ENCODE measurements around the gene ARF6.
"Not testable (repeated sequence)": the region's sequence is repeated elsewhere in the genome, so short reads cannot be mapped to it uniquely, and the experiment has no call there.

Gene ARF6

GRCh38 chr14:49907186-49907585, 14.3 kb downstream of the ARF6 start:
- DNase-seq (ENCODE audit: low spot score): no peak

- no peak for DNase-seq (ENCODE audit: low spot score)
Measured at GRCh38 chr14:49908433-49908782, 15.5 kb downstream of the ARF6 start.

DNA sequence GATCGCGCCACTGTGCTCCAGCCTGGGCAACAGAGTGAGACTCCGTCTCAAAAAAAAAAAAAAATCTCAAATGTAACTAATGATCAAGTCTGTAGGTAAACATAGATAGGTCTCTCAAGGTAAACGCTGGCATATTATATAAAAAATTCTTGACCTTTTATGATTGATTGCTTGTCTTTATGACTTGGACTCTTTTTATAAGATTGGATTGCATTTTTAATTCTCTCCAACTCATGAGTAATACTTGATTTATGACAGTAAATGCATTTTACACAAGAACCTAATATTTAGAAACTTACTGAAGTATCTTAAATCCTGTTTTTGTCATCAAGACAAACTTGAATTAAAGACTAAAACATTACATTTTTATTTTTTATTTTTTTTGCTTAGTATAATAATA, 16.1 kb downstream of the ARF6 start:
- DNase-seq (ENCODE audit: low spot score): no peak

DNA sequence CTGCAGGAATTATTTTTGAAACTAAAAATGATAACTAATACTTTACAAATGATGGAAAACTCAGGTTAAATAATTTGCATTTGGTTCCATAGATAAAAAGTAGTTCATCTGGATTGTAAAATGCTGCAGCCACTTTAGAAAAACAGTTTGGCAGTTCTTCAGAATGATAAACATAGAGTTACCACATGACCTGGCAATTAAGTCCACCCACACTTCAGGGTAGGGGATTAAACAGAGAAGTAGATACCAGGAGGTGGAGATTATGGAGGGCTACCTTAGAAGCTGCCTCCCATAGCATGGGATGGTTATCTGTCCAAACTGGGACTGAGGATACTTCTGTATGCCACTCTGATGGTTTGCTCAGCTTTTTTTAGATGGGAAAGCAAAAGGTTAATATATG, 22.2 kb downstream of the ARF6 start:
- no peak for DNase-seq (ENCODE audit: low spot score)

DNA sequence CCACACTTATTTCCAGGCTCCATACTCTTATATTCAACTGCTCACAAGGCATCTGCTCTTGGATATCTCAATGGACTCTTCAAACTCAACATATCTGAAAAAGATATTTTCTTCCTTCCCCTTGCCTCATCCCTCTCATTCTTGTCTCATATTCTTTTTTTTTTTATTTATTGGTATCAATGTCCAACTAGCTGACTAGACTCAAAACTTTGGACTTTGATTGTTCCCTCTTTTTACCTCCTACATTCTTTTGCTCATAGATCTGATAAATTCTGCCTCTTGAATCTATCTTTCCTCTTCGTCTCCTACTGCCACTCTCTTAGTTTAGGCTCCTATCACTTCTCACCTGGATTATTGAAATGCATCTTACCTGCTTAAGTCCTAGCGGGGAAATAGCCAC, 25.8 kb downstream of the ARF6 start:
- no peak for DNase-seq (ENCODE audit: low spot score)

DNA sequence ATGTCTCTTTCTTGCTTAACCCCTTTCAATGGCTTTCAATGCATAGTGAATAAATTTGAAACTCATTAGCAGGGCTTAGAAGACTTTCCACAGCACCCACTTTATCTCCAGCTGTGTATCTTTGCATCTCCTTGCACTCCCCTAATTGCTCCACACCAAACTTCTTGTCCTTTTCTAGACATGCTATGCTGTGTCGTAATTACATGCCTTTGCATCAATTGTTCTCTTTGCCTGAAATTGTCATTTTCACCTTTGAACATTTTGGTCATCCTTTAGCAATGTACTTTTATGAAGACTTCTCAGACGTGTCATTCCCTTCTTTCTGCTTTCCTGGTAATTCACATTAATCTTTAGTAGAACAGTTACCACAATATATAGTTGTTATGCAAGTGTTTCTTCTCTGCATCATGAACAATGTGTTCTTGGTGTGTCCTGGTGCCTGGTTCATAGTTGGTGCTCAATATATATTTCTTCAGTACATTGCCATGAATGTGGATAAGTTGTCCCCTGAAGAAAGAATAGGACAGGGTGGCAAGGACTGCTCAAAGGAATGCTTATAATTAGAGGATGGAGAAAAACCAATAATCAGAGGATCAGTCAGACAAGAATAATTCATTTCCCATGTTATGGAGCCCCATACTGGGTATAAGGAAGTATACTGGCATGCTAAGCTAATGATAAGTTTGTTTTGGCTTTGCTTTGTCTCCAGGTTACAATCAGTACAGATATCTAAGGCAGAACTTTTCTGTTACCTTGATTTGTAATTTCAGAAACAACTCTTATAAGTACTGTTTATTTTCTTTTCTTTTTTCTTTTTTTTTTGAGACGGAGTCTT, 27.2 kb downstream of the ARF6 start:
- no peak for DNase-seq (ENCODE audit: low spot score)

- no peak for DNase-seq (ENCODE audit: low spot score)
Measured at GRCh38 chr14:49920935-49921334, 28.1 kb downstream of the ARF6 start.

- no peak for DNase-seq (ENCODE audit: low spot score)
Measured at GRCh38 chr14:49921401-49921800, 28.5 kb downstream of the ARF6 start.

- DNase-seq (ENCODE audit: low spot score): no peak
Measured at GRCh38 chr14:49923442-49923841, 30.6 kb downstream of the ARF6 start.

GRCh38 chr14:49923881-49924280, 31.0 kb downstream of the ARF6 start:
- DNase-seq (ENCODE audit: low spot score): no peak

DNA sequence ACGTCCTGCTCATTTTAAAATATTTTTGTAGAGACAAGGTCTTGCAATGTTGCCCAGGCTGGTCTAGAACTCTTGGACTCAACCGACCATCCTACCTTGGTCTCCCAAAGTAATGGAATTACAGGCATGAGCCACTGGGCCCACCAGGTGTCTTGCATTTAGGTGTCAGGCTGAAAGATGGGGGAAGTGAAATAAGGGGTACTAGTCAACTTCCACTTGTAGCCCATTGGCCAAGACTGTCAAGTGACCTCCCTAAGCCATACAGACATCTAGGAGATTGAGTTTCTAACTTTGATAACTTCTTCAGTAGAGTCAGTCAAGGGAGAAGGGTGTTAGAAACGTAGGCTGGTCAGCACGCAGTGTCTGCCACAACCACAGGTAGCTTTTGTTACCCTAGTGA, 32.0 kb downstream of the ARF6 start:
- no peak for DNase-seq (ENCODE audit: low spot score)

DNA sequence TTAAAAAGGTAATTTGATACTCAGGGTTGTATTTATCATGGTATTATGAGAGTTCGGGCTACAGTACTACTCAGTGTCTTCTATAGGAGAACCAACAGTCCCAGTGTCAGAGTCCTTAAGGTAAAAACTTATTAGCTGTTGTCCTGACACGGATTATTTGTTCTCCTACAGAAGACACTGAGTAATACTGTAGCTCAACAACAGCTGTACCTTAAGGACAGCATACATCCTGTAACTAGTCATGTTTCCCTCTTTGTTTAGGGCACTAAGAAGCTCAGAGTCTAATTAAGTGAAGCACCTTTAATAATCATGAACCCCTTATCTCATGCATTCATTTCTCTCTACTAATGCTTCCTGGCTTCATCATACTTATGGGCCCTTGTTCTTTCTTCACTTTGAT, 33.9 kb downstream of the ARF6 start:
- DNase-seq (ENCODE audit: low spot score): no peak

DNA sequence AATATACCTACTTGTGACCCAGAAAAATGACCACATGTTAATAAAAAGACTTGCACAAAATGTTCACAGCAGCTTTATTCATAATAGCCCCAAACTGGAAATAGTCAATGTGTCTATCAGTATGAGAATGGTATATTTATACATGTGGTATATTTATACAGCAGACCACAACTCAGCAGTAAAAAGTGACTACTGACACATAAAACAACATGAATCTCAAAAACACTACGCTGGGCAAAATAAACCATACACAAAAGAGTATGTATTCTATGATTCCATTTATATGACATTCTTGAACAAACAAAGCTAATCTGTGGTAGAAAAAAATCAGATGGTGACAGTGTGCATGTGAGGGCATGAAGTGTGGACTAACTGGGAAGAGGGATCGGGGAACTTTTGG, 35.1 kb downstream of the ARF6 start:
- DNase-seq (ENCODE audit: low spot score): no peak

DNA sequence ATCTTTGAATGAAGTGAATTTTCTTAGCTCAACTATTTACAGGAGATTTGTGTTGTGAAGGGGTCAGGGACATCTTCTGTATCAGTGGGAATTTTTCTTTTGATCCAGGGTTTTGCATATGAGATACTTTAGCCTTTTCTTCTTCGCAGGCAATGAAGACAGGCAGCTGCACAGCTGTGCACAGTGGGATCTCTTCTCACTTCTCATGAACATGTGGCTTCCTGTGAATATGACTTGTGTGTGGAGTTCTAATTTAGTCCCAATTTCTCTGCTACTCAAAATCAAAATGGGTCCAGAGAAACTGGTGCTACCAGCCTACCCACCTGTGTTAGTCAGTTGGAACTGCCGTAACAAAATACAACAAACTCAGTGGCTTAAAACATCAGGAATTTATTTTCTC, 37.8 kb downstream of the ARF6 start:
- no peak for DNase-seq (ENCODE audit: low spot score)

GRCh38 chr14:49931523-49931922, 38.6 kb downstream of the ARF6 start:
- no peak for DNase-seq (ENCODE audit: low spot score)

DNA sequence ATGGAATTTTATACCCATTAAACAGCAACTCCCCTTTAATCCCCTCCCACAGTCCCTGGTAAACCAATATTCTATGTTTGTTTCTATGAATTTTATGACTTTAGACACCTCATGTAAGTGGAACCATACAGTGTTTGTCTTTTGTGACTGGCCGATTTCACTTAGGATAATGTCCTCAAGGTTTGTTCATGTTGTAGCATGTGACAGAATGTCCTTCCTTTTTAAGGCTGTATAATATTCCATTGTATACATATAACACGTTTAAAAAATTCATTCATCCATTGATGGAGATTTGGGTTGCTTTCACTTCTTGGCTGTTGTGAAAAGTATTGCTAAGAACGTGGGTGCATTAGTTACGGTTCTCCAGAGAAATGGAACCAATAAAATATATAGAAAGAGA, 40.2 kb downstream of the ARF6 start:
- no peak for DNase-seq (ENCODE audit: low spot score)

GRCh38 chr14:49933704-49934103, 40.8 kb downstream of the ARF6 start:
- no peak for DNase-seq (ENCODE audit: low spot score)

DNA sequence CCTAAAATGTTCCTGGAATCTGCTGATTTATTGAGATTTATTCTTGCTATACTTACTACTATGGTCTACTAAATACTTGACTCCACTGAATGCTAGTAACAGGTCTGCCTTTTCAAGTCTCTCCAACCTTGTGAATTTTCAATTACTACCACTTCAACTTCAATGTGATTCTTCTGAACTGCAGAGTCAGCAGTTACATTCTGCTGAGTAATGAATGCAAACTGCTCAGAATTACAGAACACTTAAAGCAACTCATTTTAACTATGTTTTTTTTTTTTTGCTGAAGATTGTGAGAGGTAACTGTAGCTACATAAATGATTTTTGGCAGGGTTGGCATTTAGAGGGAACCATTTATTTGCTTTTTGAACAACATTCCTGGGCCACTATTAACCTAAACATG, 41.8 kb downstream of the ARF6 start:
- no peak for DNase-seq (ENCODE audit: low spot score)

- no peak for DNase-seq (ENCODE audit: low spot score)
Measured at GRCh38 chr14:49935526-49935925, 42.6 kb downstream of the ARF6 start.

DNA sequence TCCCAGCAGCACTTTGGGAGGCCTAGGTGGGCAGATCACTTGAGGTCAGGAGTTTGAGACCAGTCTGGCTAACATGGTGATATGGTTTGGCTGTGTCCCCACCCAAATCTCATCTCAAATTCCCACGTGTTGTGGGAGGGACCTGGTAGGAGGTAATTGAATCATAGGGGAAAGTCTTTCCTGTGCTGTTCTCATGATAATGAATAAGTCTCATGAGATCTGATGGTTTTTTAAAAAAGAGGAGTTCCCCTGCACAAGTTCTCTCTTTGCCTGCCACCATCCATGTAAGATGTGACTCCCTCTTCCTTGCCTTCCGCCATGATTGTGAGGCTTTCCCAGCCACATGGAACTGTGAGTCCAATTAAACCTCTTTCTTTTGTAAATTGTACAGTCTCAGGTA, 43.4 kb downstream of the ARF6 start:
- not testable (repeated sequence) for DNase-seq (ENCODE audit: low spot score)

GRCh38 chr14:49936882-49937281, 44.0 kb downstream of the ARF6 start:
- not testable (repeated sequence) for DNase-seq (ENCODE audit: low spot score)

DNA sequence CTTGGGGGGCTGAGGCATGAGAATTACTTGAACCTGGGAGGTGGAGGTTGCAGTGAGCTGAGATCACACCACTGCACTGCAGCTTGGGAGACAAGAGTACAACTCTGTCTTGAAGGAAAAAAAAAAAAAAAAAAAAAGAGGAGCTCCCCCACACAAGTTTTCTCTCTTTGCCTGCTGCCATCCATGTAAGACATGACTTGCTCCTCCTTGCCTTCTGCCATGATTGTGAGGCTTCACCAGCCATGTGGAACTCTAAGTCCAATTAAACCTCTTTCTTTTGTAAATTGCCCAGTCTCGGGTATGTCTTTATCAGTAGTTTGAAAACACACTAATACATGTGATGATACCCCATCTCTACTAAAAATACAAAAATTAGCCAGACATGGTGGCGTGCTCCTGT, 46.3 kb downstream of the ARF6 start:
- not testable (repeated sequence) for DNase-seq (ENCODE audit: low spot score)

GRCh38 chr14:49939884-49940510, 47.1 kb downstream of the ARF6 start:
- DNase-seq (ENCODE audit: low spot score): no peak

DNA sequence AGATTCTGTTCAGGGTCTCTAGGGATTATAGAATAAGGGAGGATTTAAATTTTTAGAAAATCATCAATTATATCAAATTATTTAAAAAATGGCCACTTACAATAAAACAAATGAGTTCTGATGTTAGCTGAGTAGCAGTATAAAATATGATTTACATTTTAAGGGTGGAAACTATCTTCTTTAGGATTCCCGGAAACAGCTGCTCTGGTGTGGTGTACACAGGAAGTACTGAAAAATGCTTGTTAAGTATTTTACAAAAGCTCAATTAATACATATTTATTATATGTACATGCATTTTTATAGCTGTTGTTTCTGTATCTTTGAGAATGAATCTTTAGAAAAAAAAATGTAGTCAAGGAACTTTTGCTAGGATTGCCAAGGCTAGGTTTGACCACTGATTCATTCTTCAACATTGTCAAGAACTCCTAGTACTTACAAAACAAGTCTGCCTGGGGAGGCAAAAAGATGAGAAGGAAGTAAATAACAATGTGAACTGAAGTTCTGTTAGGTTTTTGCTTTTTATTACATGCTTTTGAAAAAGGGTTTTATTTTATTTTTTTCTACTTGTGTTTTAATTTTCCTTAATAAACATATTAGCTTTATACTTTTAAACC, 48.0 kb downstream of the ARF6 start:
- no peak for DNase-seq (ENCODE audit: low spot score)
